ENCODE measurements around the gene UTF1.

GRCh38 chr10:133271521-133272300, 41.7 kb downstream of the UTF1 start:
- TF ChIP-seq POLR2A (IDR thresholded peaks at IDR 0.05) (no peak), CTCF (IDR thresholded peaks at IDR 0.05 in 8 of 11, conservative IDR thresholded peaks at IDR 0.05 in 3 of 11) (no peak), POLR2AphosphoS5 (IDR thresholded peaks at IDR 0.05) (no peak)
